ENCODE data around the gene PMFBP1. TPM values are rescaled to one million over a fixed set of nuclear protein-coding genes. Genes with fewer than 3 reads are reported as not detected.

PMFBP1 gene
- polyA plus RNA-seq, 1 of the 3 experiments (the other 2 are of a cell fraction) = 0.16 TPM

DNA sequence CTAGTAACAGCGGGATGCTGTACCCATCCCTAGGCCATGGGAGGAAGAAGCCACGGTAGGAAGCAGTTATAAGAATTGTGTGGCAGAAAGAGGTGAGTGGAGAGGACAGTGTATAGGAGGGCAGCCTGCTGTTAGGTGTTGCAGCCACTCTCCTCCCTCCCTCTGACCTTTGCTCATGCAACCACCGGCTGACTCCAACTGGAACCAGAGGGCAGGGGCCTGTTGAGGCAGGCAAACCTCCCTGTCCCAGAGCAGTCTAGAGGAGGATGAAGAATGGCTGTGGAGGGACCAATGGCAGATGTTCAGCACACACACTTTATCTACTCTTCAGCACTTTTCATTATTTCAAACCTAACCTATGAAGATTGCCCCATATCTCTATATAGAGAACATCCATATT lies 80.7 kb downstream of the PMFBP1 start:
- Histone ChIP-seq H3F3A (replicated peaks; ENCODE audit: insufficient read depth) (peaks cover 4% of the 10 kb centered on the region), H3K4me3 (ENCODE audit: low read depth in 2 of 2, low read length in 1 of 2) (no peak overlapping the region), H3K9me3 (no peaks in the 10 kb centered on the region), H3K27ac (ENCODE audit: low read depth in 2 of 2, low read length in 1 of 2) (no peak overlapping the region), H3K9me2 (no peaks in the 10 kb centered on the region), H3K79me2 (ENCODE audit: insufficient read depth) (peaks cover 56% of the 10 kb centered on the region), H3K9ac (no peak overlapping the region), H2AFZ (ENCODE audit: low read depth) (no peak overlapping the region), H3K27me3 (ENCODE audit: insufficient read depth) (no peaks in the 10 kb centered on the region), H3K4me2 (no peak overlapping the region), H3K36me3 (replicated peaks in 1 of 2; ENCODE audit: control insufficient read depth in 1 of 2, insufficient read depth in 2 of 2, low read length in 1 of 2) (peaks cover 35 to 45% of the 10 kb centered on the region in 2 experiments), H4K20me1 (ENCODE audit: insufficient read depth) (no peaks in the 10 kb centered on the region), H3K4me1 (ENCODE audit: control insufficient read depth in 1 of 2, insufficient read depth in 2 of 2, low read depth in 1 of 2, low read length in 1 of 2) (peaks cover 9 to 19% of the 10 kb centered on the region in 2 experiments; a peak in 3 of 4 replicates)
- TF ChIP-seq MEF2A (IDR thresholded peaks at IDR 0.05; ENCODE audit: borderline replicate concordance, low read depth) (no peak), TAF1 (IDR thresholded peaks at IDR 0.05; ENCODE audit: borderline replicate concordance, low read depth, low read length) (no peak), MXI1 (IDR thresholded peaks at IDR 0.05; ENCODE audit: low read depth, low read length) (no peak), NRF1 (IDR thresholded peaks at IDR 0.05; ENCODE audit: low read depth, low read length) (no peak), JUND (IDR thresholded peaks at IDR 0.05) (no peak), RFX5 (IDR thresholded peaks at IDR 0.05; ENCODE audit: low read length) (no peak), FOXM1 (IDR thresholded peaks at IDR 0.05; ENCODE audit: low read depth) (no peak), YY1 (IDR thresholded peaks at IDR 0.05; ENCODE audit: low read depth) (no peak), NFIC (IDR thresholded peaks at IDR 0.05; ENCODE audit: borderline replicate concordance) (no peak), POLR2AphosphoS5 (IDR thresholded peaks at IDR 0.05; ENCODE audit: low read depth, low read length) (no peak), CHD2 (IDR thresholded peaks at IDR 0.05; ENCODE audit: low read length, partially characterized antibody) (no peak), GABPA (IDR thresholded peaks at IDR 0.05; ENCODE audit: low read depth) (no peak), GATA2 (CRISPR knock-in tag; IDR thresholded peaks at IDR 0.05) (no peak)
- TF ChIP-seq, protein P1, sequence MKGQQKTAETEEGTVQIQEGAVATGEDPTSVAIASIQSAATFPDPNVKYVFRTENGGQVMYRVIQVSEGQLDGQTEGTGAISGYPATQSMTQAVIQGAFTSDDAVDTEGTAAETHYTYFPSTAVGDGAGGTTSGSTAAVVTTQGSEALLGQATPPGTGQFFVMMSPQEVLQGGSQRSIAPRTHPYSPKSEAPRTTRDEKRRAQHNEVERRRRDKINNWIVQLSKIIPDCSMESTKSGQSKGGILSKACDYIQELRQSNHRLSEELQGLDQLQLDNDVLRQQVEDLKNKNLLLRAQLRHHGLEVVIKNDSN (IDR thresholded peaks at IDR 0.05; ENCODE audit: borderline replicate concordance, low read depth) = no peak
- TF ChIP-seq, protein P2, sequence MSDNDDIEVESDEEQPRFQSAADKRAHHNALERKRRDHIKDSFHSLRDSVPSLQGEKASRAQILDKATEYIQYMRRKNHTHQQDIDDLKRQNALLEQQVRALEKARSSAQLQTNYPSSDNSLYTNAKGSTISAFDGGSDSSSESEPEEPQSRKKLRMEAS (IDR thresholded peaks at IDR 0.05; ENCODE audit: low read depth) = no peak
- TF ChIP-seq, protein P3, sequence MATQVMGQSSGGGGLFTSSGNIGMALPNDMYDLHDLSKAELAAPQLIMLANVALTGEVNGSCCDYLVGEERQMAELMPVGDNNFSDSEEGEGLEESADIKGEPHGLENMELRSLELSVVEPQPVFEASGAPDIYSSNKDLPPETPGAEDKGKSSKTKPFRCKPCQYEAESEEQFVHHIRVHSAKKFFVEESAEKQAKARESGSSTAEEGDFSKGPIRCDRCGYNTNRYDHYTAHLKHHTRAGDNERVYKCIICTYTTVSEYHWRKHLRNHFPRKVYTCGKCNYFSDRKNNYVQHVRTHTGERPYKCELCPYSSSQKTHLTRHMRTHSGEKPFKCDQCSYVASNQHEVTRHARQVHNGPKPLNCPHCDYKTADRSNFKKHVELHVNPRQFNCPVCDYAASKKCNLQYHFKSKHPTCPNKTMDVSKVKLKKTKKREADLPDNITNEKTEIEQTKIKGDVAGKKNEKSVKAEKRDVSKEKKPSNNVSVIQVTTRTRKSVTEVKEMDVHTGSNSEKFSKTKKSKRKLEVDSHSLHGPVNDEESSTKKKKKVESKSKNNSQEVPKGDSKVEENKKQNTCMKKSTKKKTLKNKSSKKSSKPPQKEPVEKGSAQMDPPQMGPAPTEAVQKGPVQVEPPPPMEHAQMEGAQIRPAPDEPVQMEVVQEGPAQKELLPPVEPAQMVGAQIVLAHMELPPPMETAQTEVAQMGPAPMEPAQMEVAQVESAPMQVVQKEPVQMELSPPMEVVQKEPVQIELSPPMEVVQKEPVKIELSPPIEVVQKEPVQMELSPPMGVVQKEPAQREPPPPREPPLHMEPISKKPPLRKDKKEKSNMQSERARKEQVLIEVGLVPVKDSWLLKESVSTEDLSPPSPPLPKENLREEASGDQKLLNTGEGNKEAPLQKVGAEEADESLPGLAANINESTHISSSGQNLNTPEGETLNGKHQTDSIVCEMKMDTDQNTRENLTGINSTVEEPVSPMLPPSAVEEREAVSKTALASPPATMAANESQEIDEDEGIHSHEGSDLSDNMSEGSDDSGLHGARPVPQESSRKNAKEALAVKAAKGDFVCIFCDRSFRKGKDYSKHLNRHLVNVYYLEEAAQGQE (IDR thresholded peaks at IDR 0.05; ENCODE audit: low read depth, low read length) = no peak
- WGBS (ENCODE audit: low lambda C conversion rate) = 75% methylated on average over 3 of the region's 3 CpGs
- CTCF ChIA-PET = interaction anchor here (1.2 to 2.7 kb wide), 2 partner anchors 25 to 29 kb away, joined by 4 to 10 read pairs; partner anchors contain the start of gene HPR
- no peak for DNase-seq
- POLR2A ChIA-PET = no interaction called here
